Measurements from ENCODE around the gene ID3.

The ID3 gene

GRCh38 chr1:23533246-23534023 lies 25.9 kb downstream of the ID3 start:
- H3K27ac Mint-ChIP-seq: peak overlapping the region; percentile 59
- H3K36me3 Mint-ChIP-seq (ENCODE audit: low read depth): peaks cover 7% of the 10 kb centered on the region
- peak overlapping the region; percentile 13 for H3K4me3 Mint-ChIP-seq
- H3K27me3 Mint-ChIP-seq (ENCODE audit: low read depth): no peaks in the 10 kb centered on the region
- H3K4me1 Mint-ChIP-seq (ENCODE audit: low read depth): peaks cover 48% of the 10 kb centered on the region
- H3K9me3 Mint-ChIP-seq: no peaks in the 10 kb centered on the region

GRCh38 chr1:23531562-23532094 lies 27.7 kb downstream of the ID3 start:
- H3K27me3 Mint-ChIP-seq (ENCODE audit: low read depth): no peaks in the 10 kb centered on the region
- H3K4me1 Mint-ChIP-seq (ENCODE audit: low read depth): peaks cover 59% of the 10 kb centered on the region
- peak overlapping the region; percentile 96 for H3K4me3 Mint-ChIP-seq
- no peaks in the 10 kb centered on the region for H3K9me3 Mint-ChIP-seq
- peak overlapping the region; percentile 97 for H3K27ac Mint-ChIP-seq
- H3K36me3 Mint-ChIP-seq (ENCODE audit: low read depth): peaks cover 13% of the 10 kb centered on the region

- H3K27me3 Mint-ChIP-seq (ENCODE audit: low read depth): no peaks in the 10 kb centered on the region
- H3K27ac Mint-ChIP-seq: peak within 1 kb of the TSS; percentile 98
- no peaks in the 10 kb centered on the region for H3K9me3 Mint-ChIP-seq
- H3K36me3 Mint-ChIP-seq (ENCODE audit: low read depth): peaks cover 16% of the 10 kb centered on the region
- H3K4me1 Mint-ChIP-seq (ENCODE audit: low read depth): peaks cover 66% of the 10 kb centered on the region
- H3K4me3 Mint-ChIP-seq: peak within 1 kb of the TSS; percentile 96
Measured at GRCh38 chr1:23530747-23531561, 28.3 kb downstream of the ID3 start, which contains the start of gene E2F2. Gene E2F2 (minus strand): TSS chr1:23531233. CDS start chr1:23530793, 440 bp downstream.

- Mint-ChIP-seq H3K4me3 (peak overlapping the region; percentile 96), H3K9me3 (no peaks in the 10 kb centered on the region), H3K27me3 (ENCODE audit: low read depth) (no peaks in the 10 kb centered on the region), H3K4me1 (ENCODE audit: low read depth) (peaks cover 73% of the 10 kb centered on the region), H3K27ac (peak overlapping the region; percentile 98), H3K36me3 (ENCODE audit: low read depth) (peaks cover 20% of the 10 kb centered on the region)
Measured at GRCh38 chr1:23530087-23530746, 29.1 kb downstream of the ID3 start.

GRCh38 chr1:23529146-23530086 lies 29.9 kb downstream of the ID3 start:
- Mint-ChIP-seq H3K4me1 (ENCODE audit: low read depth) (peaks cover 79% of the 10 kb centered on the region), H3K4me3 (peak overlapping the region; percentile 96), H3K27ac (peak overlapping the region; percentile 98), H3K9me3 (no peaks in the 10 kb centered on the region), H3K36me3 (ENCODE audit: low read depth) (peaks cover 20% of the 10 kb centered on the region), H3K27me3 (ENCODE audit: low read depth) (no peaks in the 10 kb centered on the region)

- H3K9me3 Mint-ChIP-seq: no peaks in the 10 kb centered on the region
- peaks cover 76% of the 10 kb centered on the region for H3K4me1 Mint-ChIP-seq (ENCODE audit: low read depth)
- peaks cover 21% of the 10 kb centered on the region for H3K36me3 Mint-ChIP-seq (ENCODE audit: low read depth)
- H3K4me3 Mint-ChIP-seq: peak overlapping the region; percentile 96
- no peaks in the 10 kb centered on the region for H3K27me3 Mint-ChIP-seq (ENCODE audit: low read depth)
- H3K27ac Mint-ChIP-seq: peak overlapping the region; percentile 98
Measured at GRCh38 chr1:23528250-23528978, 30.9 kb downstream of the ID3 start.

- peak overlapping the region; percentile 98 for H3K27ac Mint-ChIP-seq
- H3K27me3 Mint-ChIP-seq (ENCODE audit: low read depth): no peaks in the 10 kb centered on the region
- peak overlapping the region; percentile 96 for H3K4me3 Mint-ChIP-seq
- peaks cover 72% of the 10 kb centered on the region for H3K4me1 Mint-ChIP-seq (ENCODE audit: low read depth)
- no peaks in the 10 kb centered on the region for H3K9me3 Mint-ChIP-seq
- H3K36me3 Mint-ChIP-seq (ENCODE audit: low read depth): peaks cover 22% of the 10 kb centered on the region
Measured at GRCh38 chr1:23527900-23528249, 31.4 kb downstream of the ID3 start.

- Mint-ChIP-seq H3K27ac (peak overlapping the region; percentile 98), H3K4me3 (peak overlapping the region; percentile 96)
Measured at GRCh38 chr1:23527366-23527765, 31.9 kb downstream of the ID3 start.

GRCh38 chr1:23526329-23527041 lies 32.8 kb downstream of the ID3 start:
- peak overlapping the region; percentile 98 for H3K27ac Mint-ChIP-seq
- H3K27me3 Mint-ChIP-seq (ENCODE audit: low read depth): no peaks in the 10 kb centered on the region
- peaks cover 65% of the 10 kb centered on the region for H3K4me1 Mint-ChIP-seq (ENCODE audit: low read depth)
- H3K9me3 Mint-ChIP-seq: no peaks in the 10 kb centered on the region
- H3K36me3 Mint-ChIP-seq (ENCODE audit: low read depth): peaks cover 31% of the 10 kb centered on the region
- H3K4me3 Mint-ChIP-seq: peak overlapping the region; percentile 96

More at GRCh38 chr1:23527366-23527765, 31.9 kb downstream of the ID3 start:
- peaks cover 24% of the 10 kb centered on the region for H3K36me3 Mint-ChIP-seq (ENCODE audit: low read depth)
- H3K9me3 Mint-ChIP-seq: no peaks in the 10 kb centered on the region
- peaks cover 71% of the 10 kb centered on the region for H3K4me1 Mint-ChIP-seq (ENCODE audit: low read depth)
- no peaks in the 10 kb centered on the region for H3K27me3 Mint-ChIP-seq (ENCODE audit: low read depth)

- Mint-ChIP-seq H3K27me3 (ENCODE audit: low read depth) (no peaks in the 10 kb centered on the region), H3K9me3 (no peaks in the 10 kb centered on the region), H3K27ac (peak overlapping the region; percentile 98), H3K4me3 (peak overlapping the region; percentile 80), H3K36me3 (ENCODE audit: low read depth) (peaks cover 33% of the 10 kb centered on the region), H3K4me1 (ENCODE audit: low read depth) (peaks cover 62% of the 10 kb centered on the region)
Measured at GRCh38 chr1:23525558-23526250, 33.6 kb downstream of the ID3 start.

- Mint-ChIP-seq H3K27ac (peak overlapping the region; percentile 98), H3K4me3 (peak overlapping the region; percentile 80), H3K27me3 (ENCODE audit: low read depth) (no peaks in the 10 kb centered on the region), H3K4me1 (ENCODE audit: low read depth) (peaks cover 60% of the 10 kb centered on the region), H3K9me3 (no peaks in the 10 kb centered on the region), H3K36me3 (ENCODE audit: low read depth) (peaks cover 35% of the 10 kb centered on the region)
Measured at GRCh38 chr1:23524716-23525401, 34.4 kb downstream of the ID3 start.

GRCh38 chr1:23524163-23524562 lies 35.1 kb downstream of the ID3 start:
- peaks cover 34% of the 10 kb centered on the region for H3K36me3 Mint-ChIP-seq (ENCODE audit: low read depth)
- H3K27ac Mint-ChIP-seq: peak overlapping the region; percentile 77
- no peaks in the 10 kb centered on the region for H3K27me3 Mint-ChIP-seq (ENCODE audit: low read depth)
- H3K4me3 Mint-ChIP-seq: no peak overlapping the region
- H3K4me1 Mint-ChIP-seq (ENCODE audit: low read depth): peaks cover 53% of the 10 kb centered on the region
- no peaks in the 10 kb centered on the region for H3K9me3 Mint-ChIP-seq
